Neural cell (in vitro differentiated cells): ENCODE data around the gene INVS. TPM values are rescaled to one million over a fixed set of nuclear protein-coding genes. Genes with fewer than 3 reads are reported as not detected.

ENCODE experiments used
- H2AFZ ChIP-seq: fragments of 200-600, 300-800 bp; sonication (generic), shearing (Covaris generic); 2 replicates; pipeline ENCODE4 v1.6.0; 2014; ENCODE audit warnings: low read depth, mild to moderate bottlenecking, antibody characterized with exemption, low read length, moderate library complexity
- H3F3A ChIP-seq: fragments of 200-600 bp; shearing (Covaris generic); 2 replicates; pipeline ENCODE4 v1.6.1; 2016; ENCODE audit warnings: mild to moderate bottlenecking, moderate library complexity, mixed read lengths, antibody characterized with exemption, low read length; ENCODE audit not compliant: insufficient read depth, poor library complexity, severe bottlenecking
- H3K27ac ChIP-seq: fragments of 200-600, 300-800 bp; sonication (generic), shearing (Covaris generic); 2 replicates; pipeline ENCODE4 v1.5.1; 2014; ENCODE audit warnings: mild to moderate bottlenecking, low read length, moderate library complexity
- H3K27me3 ChIP-seq: fragments of 300-800, 200-600 bp; sonication (generic), shearing (Covaris generic); 2 replicates; pipeline ENCODE4 v1.6.0; 2014; ENCODE audit warnings: mild to moderate bottlenecking, low read depth, low read length, moderate library complexity; ENCODE audit not compliant: insufficient read depth
- H3K36me3 ChIP-seq: fragments of 300-800, 200-600 bp; sonication (generic), shearing (Covaris generic); 2 replicates; pipeline ENCODE4 v1.5.1; 2014; ENCODE audit warnings: mild to moderate bottlenecking, antibody characterized with exemption, low read length, moderate library complexity; ENCODE audit not compliant: insufficient read depth
- H3K4me2 ChIP-seq: fragments of 300-800, 200-600 bp; sonication (generic), shearing (Covaris generic); 2 replicates; pipeline ENCODE4 v1.6.0; 2014; ENCODE audit warnings: mild to moderate bottlenecking, low read length
- H3K4me3 ChIP-seq: fragments of 300-800, 200-600 bp; sonication (generic), shearing (Covaris generic); 2 replicates; pipeline ENCODE4 v1.5.1; 2014; ENCODE audit warnings: mild to moderate bottlenecking, low read length, moderate library complexity
- H3K79me2 ChIP-seq: fragments of 200-600 bp; shearing (Covaris generic); replicated peaks from 2 replicates; pipeline ENCODE4 v1.6.0; 2014; ENCODE audit warnings: mild to moderate bottlenecking, low read length, moderate library complexity; ENCODE audit not compliant: insufficient read depth
- H3K9ac ChIP-seq: fragments of 300-800, 200-600 bp; sonication (generic), shearing (Covaris generic); 2 replicates; pipeline ENCODE4 v1.6.1; 2016; ENCODE audit warnings: mild to moderate bottlenecking, low read length, mixed read lengths
- H3K9me2 ChIP-seq: fragments of 200-600 bp; shearing (Covaris generic); 2 replicates; pipeline ENCODE4 v1.6.1; 2016; ENCODE audit warnings: mild to moderate bottlenecking, low read length, mixed read lengths; ENCODE audit not compliant: insufficient read depth
- H3K9me3 ChIP-seq: fragments of 200-600, 300-800 bp; sonication (generic), shearing (Covaris generic); 2 replicates; pipeline ENCODE4 v1.6.1; 2016; ENCODE audit warnings: mild to moderate bottlenecking, mixed run types, low read length, moderate library complexity, mixed read lengths
- H4K20me1 ChIP-seq: fragments of 200-600 bp; shearing (Covaris generic); 2 replicates; pipeline ENCODE4 v1.6.1; 2016; ENCODE audit warnings: mild to moderate bottlenecking, mixed run types; ENCODE audit not compliant: insufficient read depth
- CTCF ChIP-seq: fragments of 450-650 bp; IDR thresholded peaks from 2 replicates; pipeline ENCODE4 v1.5.1; 2014; ENCODE audit warnings: antibody characterized with exemption, mild to moderate bottlenecking, moderate library complexity; ENCODE audit not compliant: poor library complexity, severe bottlenecking
- EP300 ChIP-seq: fragments of 450-650 bp; conservative IDR thresholded peaks from 2 replicates; pipeline ENCODE4 v1.6.1; 2014; ENCODE audit warnings: antibody characterized with exemption, mild to moderate bottlenecking, moderate library complexity; ENCODE audit not compliant: poor library complexity, severe bottlenecking
- EZH2 ChIP-seq: fragments of 200-600, 300-800 bp; shearing (Covaris generic), sonication (generic); IDR thresholded peaks from 2 replicates; pipeline ENCODE4 v1.6.1; 2014; ENCODE audit warnings: antibody characterized with exemption, low read length, borderline replicate concordance, mild to moderate bottlenecking; ENCODE audit not compliant: insufficient read depth, poor library complexity, severe bottlenecking
- MXI1 ChIP-seq: fragments of 450-650 bp; conservative IDR thresholded peaks from 2 replicates; pipeline ENCODE4 v1.6.1; 2014; ENCODE audit warnings: antibody characterized with exemption, mild to moderate bottlenecking; ENCODE audit not compliant: poor library complexity, severe bottlenecking
- POLR2AphosphoS5 ChIP-seq: IDR thresholded peaks from 2 replicates; pipeline ENCODE4 v1.6.1; 2012
- RAD21 ChIP-seq: fragments of 450-650 bp; conservative IDR thresholded peaks from 2 replicates; pipeline ENCODE4 v1.6.1; 2014; ENCODE audit warnings: antibody characterized with exemption, mild to moderate bottlenecking, moderate library complexity
- REST ChIP-seq: IDR thresholded peaks from 2 replicates; pipeline ENCODE4 v1.6.1; 2012; ENCODE audit warnings: borderline replicate concordance
- SMC3 ChIP-seq: fragments of 450-650 bp; conservative IDR thresholded peaks from 2 replicates; pipeline ENCODE4 v1.6.1; 2014; ENCODE audit warnings: antibody characterized with exemption, mild to moderate bottlenecking, moderate library complexity; ENCODE audit not compliant: poor library complexity
- TAF1 ChIP-seq: IDR thresholded peaks from 2 replicates; pipeline ENCODE4 v1.6.1; 2012; ENCODE audit warnings: low read depth
- polyA plus RNA-seq: library from polyadenylated mRNA; depleted of rRNA; stranded (reverse); fragments of >200 nt; gene quantifications from 2 replicates; pipeline ENCODE4 v1.2.3, GENCODE V29; 2014

The INVS gene
- polyA plus RNA-seq, 1 donor from 2014 or later: 11.3 TPM

GRCh38 chr9:100281676-100282387 is 182.8 kb downstream of the INVS start:
- Histone ChIP-seq H3K9ac (no peak overlapping the region), H3F3A (no peaks in the 10 kb centered on the region), H4K20me1 (no peaks in the 10 kb centered on the region), H3K9me3 (peaks cover 6% of the 10 kb centered on the region), H3K4me3 (no peak overlapping the region), H3K9me2 (no peaks in the 10 kb centered on the region), H3K36me3 (peaks cover 8% of the 10 kb centered on the region), H3K27ac (no peak overlapping the region), H3K79me2 (no peaks in the 10 kb centered on the region), H2AFZ (no peak overlapping the region), H3K27me3 (no peaks in the 10 kb centered on the region), H3K4me2 (no peak overlapping the region)
- TF ChIP-seq SMC3 (no peak), CTCF (no peak), EZH2 (no peak), REST (no peak), MXI1 (no peak), RAD21 (no peak), POLR2AphosphoS5 (no peak), EP300 (no peak), TAF1 (no peak)

GRCh38 chr9:100282388-100282719 is 183.3 kb downstream of the INVS start:
- Histone ChIP-seq H3K4me2 (no peak overlapping the region), H3F3A (no peaks in the 10 kb centered on the region), H4K20me1 (no peaks in the 10 kb centered on the region), H3K9ac (no peak overlapping the region), H3K4me3 (no peak overlapping the region), H3K9me2 (no peaks in the 10 kb centered on the region), H3K27ac (no peak overlapping the region), H3K9me3 (peaks cover 6% of the 10 kb centered on the region), H3K27me3 (no peaks in the 10 kb centered on the region), H2AFZ (no peak overlapping the region), H3K79me2 (no peaks in the 10 kb centered on the region), H3K36me3 (peaks cover 8% of the 10 kb centered on the region)
- TF ChIP-seq CTCF (no peak), TAF1 (no peak), SMC3 (no peak), MXI1 (no peak), REST (no peak), RAD21 (no peak), EZH2 (no peak), EP300 (no peak), POLR2AphosphoS5 (no peak)
